ENCODE data around the gene TTC24. TPM values are rescaled to one million over a fixed set of nuclear protein-coding genes. Genes with fewer than 3 reads are reported as not detected.

The TTC24 gene
- total and polyA plus RNA-seq, 10 of the 15 experiments (the other 5 are each of a cell fraction or from before 2014, with no cell fraction given): 0.05 to 6.4 (median 2.9) TPM; not detected in 1

DNA sequence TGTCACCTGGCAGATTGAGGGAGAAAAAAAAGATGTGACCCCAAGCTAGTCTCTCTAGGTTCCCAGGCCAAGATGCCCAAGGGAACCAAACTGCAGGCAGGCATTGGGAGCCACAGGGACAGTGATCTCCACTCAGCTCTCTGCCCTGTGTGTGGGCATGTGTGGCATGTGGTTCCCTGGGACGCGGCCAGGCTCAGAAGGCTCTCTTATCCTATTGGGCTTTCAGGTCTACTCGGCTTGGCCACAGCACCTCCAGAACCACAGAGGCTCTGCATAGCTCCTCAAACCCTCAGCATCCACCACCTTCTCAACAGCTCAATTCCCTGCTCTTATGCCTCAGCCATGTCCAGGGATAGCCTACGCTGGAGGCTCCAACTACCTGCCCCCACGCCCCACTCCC lies 29.2 kb upstream of the TTC24 start:
- ChIA-PET RAD21 (ENCODE audit: unreplicated experiment) (interaction anchor here (1.1 kb wide), 1 partner anchor 69 kb away, joined by 5 read pairs; no protein-coding TSS in a partner anchor), POLR2A (interaction anchor here (0.7 kb wide), 1 partner anchor 26 kb away, joined by 3 read pairs; no protein-coding TSS in a partner anchor), CTCF (interaction anchor here (0.7 kb wide), 1 partner anchor 48 kb away, joined by 3 read pairs; no protein-coding TSS in a partner anchor), SMC1A (ENCODE audit: uncharacterized antibody, unreplicated experiment) (interaction anchor here (0.6 kb wide), 1 partner anchor 65 kb away, joined by 3 read pairs; no protein-coding TSS in a partner anchor)
- in situ Hi-C loops (cut with MboI) (no loop called here), intact Hi-C loops (cut with micrococcal nuclease; ENCODE audit: unreplicated experiment) (no loop called here)
- H3K27me3 ChIP-seq (replicated peaks in 1 of 2; ENCODE audit: control insufficient read depth in 2 of 2, insufficient read depth in 2 of 2, low read length in 1 of 2): no peaks in the 10 kb centered on the region
- H3K9me3 ChIP-seq (replicated peaks; ENCODE audit: control insufficient read depth, insufficient read depth, low read length): no peaks in the 10 kb centered on the region
- ATAC-seq (no peak), FAIRE-seq (no peak), DNase-seq (ENCODE audit: low read depth, low spot score) (no peak)
- H2AFZ ChIP-seq (ENCODE audit: control insufficient read depth, low read depth, low read length): no peak overlapping the region
- no peaks in the 10 kb centered on the region for H3K4me1 ChIP-seq (ENCODE audit: control insufficient read depth, insufficient read depth, low read length)
- 64% methylated on average over 5 of the region's 5 CpGs for WGBS (ENCODE audit: insufficient coverage, insufficient replicate concordance, low lambda C conversion rate, missing lambda C conversion rate)
- no peak overlapping the region for H3K4me2 ChIP-seq (ENCODE audit: control insufficient read depth, insufficient read depth)
- H3K79me2 ChIP-seq (ENCODE audit: control insufficient read depth, insufficient read depth, low read length): no peaks in the 10 kb centered on the region
- no peaks in the 10 kb centered on the region for H4K20me1 ChIP-seq (ENCODE audit: control insufficient read depth, insufficient read depth)
- TF ChIP-seq, protein P1, sequence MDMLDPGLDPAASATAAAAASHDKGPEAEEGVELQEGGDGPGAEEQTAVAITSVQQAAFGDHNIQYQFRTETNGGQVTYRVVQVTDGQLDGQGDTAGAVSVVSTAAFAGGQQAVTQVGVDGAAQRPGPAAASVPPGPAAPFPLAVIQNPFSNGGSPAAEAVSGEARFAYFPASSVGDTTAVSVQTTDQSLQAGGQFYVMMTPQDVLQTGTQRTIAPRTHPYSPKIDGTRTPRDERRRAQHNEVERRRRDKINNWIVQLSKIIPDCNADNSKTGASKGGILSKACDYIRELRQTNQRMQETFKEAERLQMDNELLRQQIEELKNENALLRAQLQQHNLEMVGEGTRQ (IDR thresholded peaks at IDR 0.05; ENCODE audit: borderline replicate concordance, low read depth, low read length): no peak
- TF ChIP-seq YY1 (IDR thresholded peaks at IDR 0.05; ENCODE audit: low read depth, low read length) (no peak), POLR2AphosphoS5 (IDR thresholded peaks at IDR 0.05; ENCODE audit: low read length) (no peak), POU2F2 (IDR thresholded peaks at IDR 0.05; ENCODE audit: borderline replicate concordance, low read depth, low read length) (no peak), ZNF274 (IDR thresholded peaks at IDR 0.05; ENCODE audit: insufficient read depth, insufficient read length) (no peak), SREBF1 (IDR thresholded peaks at IDR 0.05; ENCODE audit: low read length) (no peak), CBX3 (IDR thresholded peaks at IDR 0.05; ENCODE audit: borderline replicate concordance, low read depth) (no peak), POLR2A (IDR thresholded peaks at IDR 0.05; ENCODE audit: low read depth, low read length) (no peak), MXI1 (IDR thresholded peaks at IDR 0.05; ENCODE audit: low read depth, low read length) (no peak), FOXM1 (IDR thresholded peaks at IDR 0.05; ENCODE audit: low read depth, low read length) (no peak), MYC (IDR thresholded peaks at IDR 0.05; ENCODE audit: insufficient read depth, insufficient read length, insufficient replicate concordance, low read length, severe bottlenecking) (no peak), ASH2L (IDR thresholded peaks at IDR 0.05; ENCODE audit: borderline replicate concordance, low read depth) (no peak), NR2C1 (IDR thresholded peaks at IDR 0.05) (no peak)
- TF ChIP-seq, protein P2, sequence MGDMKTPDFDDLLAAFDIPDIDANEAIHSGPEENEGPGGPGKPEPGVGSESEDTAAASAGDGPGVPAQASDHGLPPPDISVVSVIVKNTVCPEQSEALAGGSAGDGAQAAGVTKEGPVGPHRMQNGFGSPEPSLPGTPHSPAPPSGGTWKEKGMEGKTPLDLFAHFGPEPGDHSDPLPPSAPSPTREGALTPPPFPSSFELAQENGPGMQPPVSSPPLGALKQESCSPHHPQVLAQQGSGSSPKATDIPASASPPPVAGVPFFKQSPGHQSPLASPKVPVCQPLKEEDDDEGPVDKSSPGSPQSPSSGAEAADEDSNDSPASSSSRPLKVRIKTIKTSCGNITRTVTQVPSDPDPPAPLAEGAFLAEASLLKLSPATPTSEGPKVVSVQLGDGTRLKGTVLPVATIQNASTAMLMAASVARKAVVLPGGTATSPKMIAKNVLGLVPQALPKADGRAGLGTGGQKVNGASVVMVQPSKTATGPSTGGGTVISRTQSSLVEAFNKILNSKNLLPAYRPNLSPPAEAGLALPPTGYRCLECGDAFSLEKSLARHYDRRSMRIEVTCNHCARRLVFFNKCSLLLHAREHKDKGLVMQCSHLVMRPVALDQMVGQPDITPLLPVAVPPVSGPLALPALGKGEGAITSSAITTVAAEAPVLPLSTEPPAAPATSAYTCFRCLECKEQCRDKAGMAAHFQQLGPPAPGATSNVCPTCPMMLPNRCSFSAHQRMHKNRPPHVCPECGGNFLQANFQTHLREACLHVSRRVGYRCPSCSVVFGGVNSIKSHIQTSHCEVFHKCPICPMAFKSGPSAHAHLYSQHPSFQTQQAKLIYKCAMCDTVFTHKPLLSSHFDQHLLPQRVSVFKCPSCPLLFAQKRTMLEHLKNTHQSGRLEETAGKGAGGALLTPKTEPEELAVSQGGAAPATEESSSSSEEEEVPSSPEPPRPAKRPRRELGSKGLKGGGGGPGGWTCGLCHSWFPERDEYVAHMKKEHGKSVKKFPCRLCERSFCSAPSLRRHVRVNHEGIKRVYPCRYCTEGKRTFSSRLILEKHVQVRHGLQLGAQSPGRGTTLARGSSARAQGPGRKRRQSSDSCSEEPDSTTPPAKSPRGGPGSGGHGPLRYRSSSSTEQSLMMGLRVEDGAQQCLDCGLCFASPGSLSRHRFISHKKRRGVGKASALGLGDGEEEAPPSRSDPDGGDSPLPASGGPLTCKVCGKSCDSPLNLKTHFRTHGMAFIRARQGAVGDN (IDR thresholded peaks at IDR 0.05): no peak
- H3K27ac ChIP-seq (ENCODE audit: control insufficient read depth, insufficient read depth): no peak overlapping the region
- H3K9ac ChIP-seq (ENCODE audit: control insufficient read depth, insufficient read depth, low read length): no peak overlapping the region
- BruUV-seq (replicated peaks): no TSS peak
- H3K4me3 ChIP-seq: no peak overlapping the region
- H3K36me3 ChIP-seq (ENCODE audit: control insufficient read depth in 2 of 2, insufficient read depth in 2 of 2, low read length in 1 of 2): peaks cover 0 to 2% of the 10 kb centered on the region in 2 experiments; a peak in 3 of 4 replicates

All from GM12878 (cell line).